ENCODE results near the gene DYRK3. TPM values are rescaled to one million over a fixed set of nuclear protein-coding genes. Genes with fewer than 3 reads are reported as not detected.

The DYRK3 gene
- total RNA-seq, 1 experiment from 2014 or later: 7.1 TPM

DNA sequence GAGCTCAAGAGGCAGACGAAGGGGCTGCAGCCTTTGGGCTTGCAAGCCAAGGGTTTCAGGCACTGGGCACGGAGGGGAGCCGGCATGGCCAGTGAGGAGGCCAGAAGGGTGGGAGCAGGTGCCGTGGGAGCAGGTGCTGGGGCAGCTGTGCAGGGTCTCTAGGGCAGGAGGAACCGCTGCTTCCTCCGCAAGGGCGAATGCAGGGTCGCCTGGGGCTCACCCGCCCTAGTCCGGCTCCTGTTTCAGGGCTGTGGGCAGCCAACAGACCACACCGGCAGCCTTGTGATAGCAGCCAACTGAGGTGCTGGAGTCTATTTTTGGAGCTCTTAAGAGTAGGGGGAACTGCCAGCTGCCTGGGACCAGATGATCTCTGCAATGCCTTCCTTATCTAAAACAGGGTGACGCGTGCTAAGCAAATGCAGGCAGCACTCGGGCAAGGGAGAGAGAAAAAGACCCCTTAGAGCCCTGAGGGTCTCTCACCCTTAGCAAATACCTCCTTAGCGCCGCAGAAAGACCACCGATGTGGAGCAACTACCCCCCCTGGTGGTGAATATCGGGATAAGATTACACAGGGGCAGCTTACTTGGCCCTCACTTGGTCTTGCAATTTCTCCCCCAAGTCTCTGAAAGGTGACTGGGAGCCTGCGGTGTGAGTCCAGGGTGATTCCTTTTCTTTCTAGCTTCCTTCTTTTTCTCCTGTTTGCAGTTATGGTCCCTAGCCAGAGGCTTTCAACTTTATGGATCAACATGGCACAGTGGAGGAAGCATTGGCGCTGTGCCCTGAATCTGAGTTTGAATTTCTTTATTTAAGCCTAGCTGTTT is 28.7 kb downstream of the DYRK3 start:
- CTCF ChIA-PET: interaction anchor here (0.6 to 6.8 kb wide), 24 partner anchors 9 to 320 kb away, joined by 3 to 71 read pairs (median 8); partner anchors contain the start of genes DYRK3, EIF2D and IKBKE
- Histone ChIP-seq H3K9me3 (ENCODE audit: control insufficient read depth in 1 of 2, insufficient read depth in 1 of 2, low read depth in 1 of 2, low read length in 2 of 2) (no peaks in the 10 kb centered on the region), H2AFZ (ENCODE audit: low read depth, low read length, poor library complexity, severe bottlenecking) (no peak overlapping the region), H4K20me1 (ENCODE audit: insufficient read depth) (no peaks in the 10 kb centered on the region), H3K4me1 (ENCODE audit: control insufficient read depth in 1 of 2, insufficient read depth in 2 of 2, low read length in 2 of 2) (no peaks in the 10 kb centered on the region), H3K27me3 (ENCODE audit: insufficient read depth, low read length) (peaks cover 18% of the 10 kb centered on the region; the same call in 1 of the 2 replicates), H3K4me3 (replicated peaks in 1 of 2; ENCODE audit: low read depth in 1 of 2, low read length in 2 of 2) (no peak overlapping the region), H3K79me2 (ENCODE audit: insufficient read depth, low read length) (no peaks in the 10 kb centered on the region), H3K36me3 (ENCODE audit: control insufficient read depth in 1 of 2, insufficient read depth in 2 of 2, low read length in 2 of 2) (no peaks in the 10 kb centered on the region), H3K9me2 (ENCODE audit: insufficient read depth) (no peaks in the 10 kb centered on the region), H3K9ac (ENCODE audit: low read length) (no peak overlapping the region), H3K4me2 (ENCODE audit: low read length) (peak overlapping the region; percentile 14; the same call in 1 of the 2 replicates), H3K27ac (ENCODE audit: low read depth, low read length) (no peak overlapping the region)
- no TSS peak for BruUV-seq (replicated peaks)
- ATAC-seq (peak; percentile 88), DNase-seq (ENCODE audit: low read depth, low spot score) (peak; percentile 62)
- RAD21 ChIA-PET (ENCODE audit: low non-redundant PET in 1 of 2, low total read pairs in 2 of 2, uncharacterized antibody in 2 of 2, unreplicated experiment in 2 of 2): interaction anchor here (0.6 to 2.4 kb wide), 8 partner anchors 29 to 175 kb away, joined by 3 to 11 read pairs (median 5); partner anchors contain the start of genes DYRK3 (in 2 of the 2) and EIF2D (in 1 of the 2)
- TF ChIP-seq, protein P1, sequence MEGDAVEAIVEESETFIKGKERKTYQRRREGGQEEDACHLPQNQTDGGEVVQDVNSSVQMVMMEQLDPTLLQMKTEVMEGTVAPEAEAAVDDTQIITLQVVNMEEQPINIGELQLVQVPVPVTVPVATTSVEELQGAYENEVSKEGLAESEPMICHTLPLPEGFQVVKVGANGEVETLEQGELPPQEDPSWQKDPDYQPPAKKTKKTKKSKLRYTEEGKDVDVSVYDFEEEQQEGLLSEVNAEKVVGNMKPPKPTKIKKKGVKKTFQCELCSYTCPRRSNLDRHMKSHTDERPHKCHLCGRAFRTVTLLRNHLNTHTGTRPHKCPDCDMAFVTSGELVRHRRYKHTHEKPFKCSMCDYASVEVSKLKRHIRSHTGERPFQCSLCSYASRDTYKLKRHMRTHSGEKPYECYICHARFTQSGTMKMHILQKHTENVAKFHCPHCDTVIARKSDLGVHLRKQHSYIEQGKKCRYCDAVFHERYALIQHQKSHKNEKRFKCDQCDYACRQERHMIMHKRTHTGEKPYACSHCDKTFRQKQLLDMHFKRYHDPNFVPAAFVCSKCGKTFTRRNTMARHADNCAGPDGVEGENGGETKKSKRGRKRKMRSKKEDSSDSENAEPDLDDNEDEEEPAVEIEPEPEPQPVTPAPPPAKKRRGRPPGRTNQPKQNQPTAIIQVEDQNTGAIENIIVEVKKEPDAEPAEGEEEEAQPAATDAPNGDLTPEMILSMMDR (IDR thresholded peaks at IDR 0.05 in 2 of 3, conservative IDR thresholded peaks at IDR 0.05 in 1 of 3; ENCODE audit: borderline replicate concordance in 1 of 3, insufficient read depth in 1 of 3, low read depth in 2 of 3, low read length in 2 of 3): peak; percentile 76 to 91 (median 87)
- TF ChIP-seq SRF (IDR thresholded peaks at IDR 0.05; ENCODE audit: low read depth) (no peak), RAD21 (IDR thresholded peaks at IDR 0.05; ENCODE audit: low read depth) (peak; percentile 87)
- intact Hi-C loops (cut with micrococcal nuclease): loop anchor here (1.0 kb wide), 3 partner anchors 30 to 174 kb away; no protein-coding TSS in a partner anchor
- POLR2A ChIA-PET: interaction anchor here (1.1 to 2.6 kb wide), 3 partner anchors 29 to 51 kb away, joined by 4 to 11 read pairs (median 5); partner anchors contain the start of genes DYRK3 and EIF2D

All from HCT116 (cell line).